A549 treated with GW870086 at 1 μM for 4 hours (cell line): Measurements from ENCODE around the gene CLEC6A. TPM values are rescaled to one million over a fixed set of nuclear protein-coding genes. Genes with fewer than 3 reads are reported as not detected.

ENCODE experiments used
- total RNA-seq: library from RNA; stranded (reverse); fragments of 200-300 nt; extraction: Qiagen RNA extraction; gene quantifications from 5 replicates; pipeline ENCODE4 v1.2.3, GENCODE V29; 2022; ENCODE audit warnings: low read depth

Gene CLEC6A
- not detected in 5 replicates for total RNA-seq

GRCh38 chr12:8455727-8456360, at the start of gene CLEC6A:
CLEC6A (plus strand) TSS chr12:8455962; CDS start chr12:8456112, 150 bp downstream.

DNA sequence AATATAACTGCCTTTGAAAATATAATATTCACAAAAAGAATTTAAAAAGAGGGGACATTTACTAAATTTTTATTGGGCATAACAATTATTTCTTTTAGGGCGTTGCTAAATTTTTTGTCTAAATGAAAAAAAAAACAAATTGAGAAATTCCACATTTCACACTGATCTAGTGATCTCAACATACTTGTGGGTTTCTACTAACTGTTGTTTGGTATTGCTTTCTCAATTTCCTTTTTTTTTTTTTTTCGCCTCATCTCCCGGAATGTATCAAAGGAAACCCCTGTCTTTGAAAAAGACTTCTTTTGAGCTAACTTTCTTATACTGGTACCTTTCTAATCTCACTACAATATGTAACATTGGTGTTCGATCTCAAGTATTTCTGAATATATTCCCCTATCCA, 57.5 kb downstream of the CLEC6A start, which contains the start of gene CLEC4D:
TSS of gene CLEC4D (plus strand) at position 248 of the 400 bp plus-strand sequence. CDS start 230 bp downstream, outside the sequence.

Other genes starting within 250 kb of the CLEC6A start
- 0.10 to 0.11 TPM (median 0.10 TPM) in 3 of 5 replicates, not detected in the others for gene FAM90A1, start 228.3 kb upstream of the CLEC6A start, total RNA-seq
- gene CLEC4D, start 57.5 kb downstream of the CLEC6A start, total RNA-seq, result not detected in 5 replicates
- gene CLEC4E, start 84.9 kb downstream of the CLEC6A start, total RNA-seq, result 0.29 to 0.59 TPM (median 0.43 TPM) in 5 replicates
- 0.13 to 0.34 TPM (median 0.23 TPM) in 4 of 5 replicates, not detected in the other for gene AICDA, start 156.9 kb downstream of the CLEC6A start, total RNA-seq
- gene MFAP5, start 206.9 kb downstream of the CLEC6A start, total RNA-seq, result 0.06 to 0.14 TPM (median 0.10 TPM) in 3 of 5 replicates, not detected in the others
- 13.7 to 19.2 TPM (median 17.4 TPM) in 5 replicates for gene RIMKLB, start 242.0 kb downstream of the CLEC6A start, total RNA-seq